HuH-7 (cell line): ENCODE results near the gene PSEN1.
"Not testable (repeated sequence)": the region's sequence is repeated elsewhere in the genome, so short reads cannot be mapped to it uniquely, and the experiment has no call there.

Source experiments
- DNase-seq: peaks from one replicate; pipeline ENCODE4 v3.0.0; 2011; ENCODE audit warnings: low spot score

PSEN1 gene

GRCh38 chr14:73166399-73166798 is 30.1 kb downstream of the PSEN1 start:
- DNase-seq: no peak

- no peak for DNase-seq
Observed at GRCh38 chr14:73167727-73168126, 31.4 kb downstream of the PSEN1 start.

- DNase-seq: no peak
Observed at GRCh38 chr14:73168274-73168673, 32.0 kb downstream of the PSEN1 start.

GRCh38 chr14:73168691-73169090 is 32.4 kb downstream of the PSEN1 start:
- DNase-seq: no peak

GRCh38 chr14:73169855-73170254 is 33.5 kb downstream of the PSEN1 start:
- not testable (repeated sequence) for DNase-seq

- DNase-seq: no peak
Observed at GRCh38 chr14:73170686-73171085, 34.4 kb downstream of the PSEN1 start.

- no peak for DNase-seq
Observed at GRCh38 chr14:73172500-73172899, 36.2 kb downstream of the PSEN1 start.

GRCh38 chr14:73173092-73173735 is 36.9 kb downstream of the PSEN1 start:
- DNase-seq: no peak

- DNase-seq: peak; percentile 16
Observed at GRCh38 chr14:73176685-73177084, 40.4 kb downstream of the PSEN1 start.

GRCh38 chr14:73180385-73180805 is 44.1 kb downstream of the PSEN1 start:
- DNase-seq: peak; percentile 46

- not testable (repeated sequence) for DNase-seq
Observed at GRCh38 chr14:73180969-73181368, 44.7 kb downstream of the PSEN1 start.

GRCh38 chr14:73188501-73188911 is 52.2 kb downstream of the PSEN1 start:
- no peak for DNase-seq

- DNase-seq: no peak
Observed at GRCh38 chr14:73189651-73190050, 53.3 kb downstream of the PSEN1 start.

GRCh38 chr14:73191441-73191840 is 55.1 kb downstream of the PSEN1 start:
- DNase-seq: no peak

- DNase-seq: not testable (repeated sequence)
Observed at GRCh38 chr14:73194306-73194705, 58.0 kb downstream of the PSEN1 start.

GRCh38 chr14:73198253-73198652 is 61.9 kb downstream of the PSEN1 start:
- no peak for DNase-seq

- DNase-seq: no peak
Observed at GRCh38 chr14:73203527-73203926, 67.2 kb downstream of the PSEN1 start.

- no peak for DNase-seq
Observed at GRCh38 chr14:73207615-73208014, 71.3 kb downstream of the PSEN1 start.

GRCh38 chr14:73208390-73208789 is 72.1 kb downstream of the PSEN1 start:
- DNase-seq: no peak

- DNase-seq: no peak
Observed at GRCh38 chr14:73208846-73209245, 72.5 kb downstream of the PSEN1 start.

GRCh38 chr14:73209953-73210352 is 73.6 kb downstream of the PSEN1 start:
- DNase-seq: no peak

- no peak for DNase-seq
Observed at GRCh38 chr14:73211251-73212040, 75.1 kb downstream of the PSEN1 start.

GRCh38 chr14:73216030-73216429 is 79.7 kb downstream of the PSEN1 start:
- DNase-seq: no peak

- DNase-seq: no peak
Observed at GRCh38 chr14:73217411-73217810, 81.1 kb downstream of the PSEN1 start.
